ENCODE measurements around the gene CHRNB1. TPM values are rescaled to one million over a fixed set of nuclear protein-coding genes. Genes with fewer than 3 reads are reported as not detected.

The CHRNB1 gene
- 10 to 100 TPM in 1 of 2 donors, 1 to 10 TPM in 1; 7.8 to 10.5 TPM for total RNA-seq
- long read RNA-seq, donor 1, transcript CHRNB1-207 (2 exons, 1,095 nt), result major isoform, 5 of 7 reads
- long read RNA-seq, donor 1, partial matches to known transcripts, result 0 of 7 reads
- long read RNA-seq, donor 1, other reads (novel, unspliced or antisense), result 2 of 7 reads
- long read RNA-seq, donor 2, transcript CHRNB1-207 (2 exons, 1,095 nt), result major isoform, 8 of 11 reads
- long read RNA-seq, donor 2, partial matches to known transcripts, result 0 of 11 reads
- long read RNA-seq, donor 2, other reads (novel, unspliced or antisense), result 0 of 11 reads

GRCh38 chr17:7444682-7445618 lies at the start of gene CHRNB1:
CHRNB1 (plus strand) TSS chr17:7445061; CDS start chr17:7445128, 67 bp downstream.
- intact Hi-C loops (cut with DNase I), result loop anchor here in 1 of 2 donors (5.0 to 10.0 kb wide), 2 partner anchors 32 to 70 kb away; partner anchors contain the start of gene ZBTB4
- DNase-seq (ENCODE audit: low spot score), result peak; percentile 91

GRCh38 chr17:7396147-7396546 lies 48.7 kb upstream of the CHRNB1 start:
- DNase-seq (ENCODE audit: low spot score), result no peak
- intact Hi-C loops (cut with DNase I), result loop anchor here in 1 of 2 donors (5.0 kb wide), 1 partner anchor 906 kb away; no protein-coding TSS in a partner anchor

GRCh38 chr17:7398612-7399011 lies 46.2 kb upstream of the CHRNB1 start:
- intact Hi-C loops (cut with DNase I), result loop anchor here in 1 of 2 donors (5.0 kb wide), 1 partner anchor 904 kb away; no protein-coding TSS in a partner anchor
- no peak for DNase-seq (ENCODE audit: low spot score)

- intact Hi-C loops (cut with DNase I), result no loop called here
- no peak for DNase-seq (ENCODE audit: low spot score)
Observed at GRCh38 chr17:7403043-7403726, 41.7 kb upstream of the CHRNB1 start.

GRCh38 chr17:7403727-7403976 lies 41.2 kb upstream of the CHRNB1 start:
- no peak for DNase-seq (ENCODE audit: low spot score)
- intact Hi-C loops (cut with DNase I), result no loop called here

GRCh38 chr17:7403977-7404736 lies 40.7 kb upstream of the CHRNB1 start, which contains the start of gene TMEM256:
TMEM256 (minus strand) TSS chr17:7404097; CDS start chr17:7404084, 13 bp downstream.
- intact Hi-C loops (cut with DNase I), result no loop called here
- peak; percentile 99 for DNase-seq (ENCODE audit: low spot score)

- peak; percentile 89 for DNase-seq (ENCODE audit: low spot score)
- intact Hi-C loops (cut with DNase I), result no loop called here
Observed at GRCh38 chr17:7404737-7405349, 40.0 kb upstream of the CHRNB1 start.

GRCh38 chr17:7405350-7406234 lies 39.3 kb upstream of the CHRNB1 start:
- DNase-seq (ENCODE audit: low spot score), result no peak
- intact Hi-C loops (cut with DNase I), result no loop called here

GRCh38 chr17:7406235-7406825 lies 38.5 kb upstream of the CHRNB1 start:
- DNase-seq (ENCODE audit: low spot score), result no peak
- intact Hi-C loops (cut with DNase I), result no loop called here

GRCh38 chr17:7407082-7407481 lies 37.8 kb upstream of the CHRNB1 start:
- intact Hi-C loops (cut with DNase I), result no loop called here
- DNase-seq (ENCODE audit: low spot score), result no peak

GRCh38 chr17:7407485-7408251 lies 37.2 kb upstream of the CHRNB1 start, which contains the start of gene NLGN2:
NLGN2 (plus strand) TSS chr17:7407845; CDS start chr17:7408256, 411 bp downstream.
- intact Hi-C loops (cut with DNase I), result no loop called here
- no peak for DNase-seq (ENCODE audit: low spot score)

GRCh38 chr17:7408252-7408727 lies 36.6 kb upstream of the CHRNB1 start:
- no peak for DNase-seq (ENCODE audit: low spot score)
- intact Hi-C loops (cut with DNase I), result no loop called here

GRCh38 chr17:7408863-7409262 lies 36.0 kb upstream of the CHRNB1 start:
- no peak for DNase-seq (ENCODE audit: low spot score)
- intact Hi-C loops (cut with DNase I), result no loop called here

- intact Hi-C loops (cut with DNase I), result no loop called here
Observed at GRCh38 chr17:7409716-7410115, 35.1 kb upstream of the CHRNB1 start.

GRCh38 chr17:7410634-7411426 lies 34.0 kb upstream of the CHRNB1 start:
- DNase-seq (ENCODE audit: low spot score), result no peak
- intact Hi-C loops (cut with DNase I), result no loop called here

More at GRCh38 chr17:7409716-7410115, 35.1 kb upstream of the CHRNB1 start:
- no peak for DNase-seq (ENCODE audit: low spot score)

- intact Hi-C loops (cut with DNase I), result no loop called here
Observed at GRCh38 chr17:7411427-7411750, 33.5 kb upstream of the CHRNB1 start.

More at GRCh38 chr17:7411427-7411750, 33.5 kb upstream of the CHRNB1 start:
- DNase-seq (ENCODE audit: low spot score), result no peak

Measured in posterior vena cava (tissue), 2 donors.